Thymus (tissue), 11 donors: ENCODE measurements around the gene C1orf116. TPM values are rescaled to one million over a fixed set of nuclear protein-coding genes. Genes with fewer than 3 reads are reported as not detected.
"Not testable (repeated sequence)": the region's sequence is repeated elsewhere in the genome, so short reads cannot be mapped to it uniquely, and the experiment has no call there.

ENCODE experiments used
- DNase-seq, 9 donors: peaks; one replicate each; pipeline ENCODE4 v3.0.0-alpha.2; 2013; ENCODE audit warnings: low spot score in 9 of 9, low read depth in 6 of 9, missing footprints in 1 of 9
- H3K27ac ChIP-seq, 2 donors: one replicate each; pipeline ENCODE4 v1.5.1; 2013; ENCODE audit warnings: control low read depth in 1 of 2, low read depth in 1 of 2, low read length in 1 of 2, mild to moderate bottlenecking in 1 of 2, moderate library complexity in 1 of 2
- H3K27me3 ChIP-seq, 2 donors: one replicate each; pipeline ENCODE4 v1.5.1; 2013; ENCODE audit warnings: low read length in 1 of 2; ENCODE audit not compliant: control insufficient read depth in 2 of 2, insufficient read depth in 1 of 2
- H3K36me3 ChIP-seq, 2 donors: one replicate each; pipeline ENCODE4 v1.5.1; 2013; ENCODE audit warnings: low read length in 1 of 2, mild to moderate bottlenecking in 1 of 2, moderate library complexity in 1 of 2; ENCODE audit not compliant: control insufficient read depth in 2 of 2, insufficient read depth in 2 of 2
- H3K4me1 ChIP-seq, 2 donors: one replicate each; pipeline ENCODE4 v1.5.1; 2013; ENCODE audit warnings: low read length in 2 of 2; ENCODE audit not compliant: control insufficient read depth in 2 of 2, insufficient read depth in 2 of 2
- H3K4me3 ChIP-seq, 2 donors: one replicate each; pipeline ENCODE4 v1.5.1; 2013; ENCODE audit warnings: low read length in 2 of 2, control low read depth in 1 of 2, mild to moderate bottlenecking in 1 of 2
- H3K9me3 ChIP-seq, 2 donors: one replicate each; pipeline ENCODE4 v1.5.1; 2013; ENCODE audit warnings: low read length in 1 of 2, mild to moderate bottlenecking in 1 of 2; ENCODE audit not compliant: control insufficient read depth in 2 of 2, insufficient read depth in 1 of 2
- WGBS: extraction: QIAGEN DNeasy Blood & Tissue Kit; methylation state at CpG from one replicate; pipeline ENCODE4 v1.1.7; 2013; 5-methylcytosine and 5-hydroxymethylcytosine counted together
- polyA plus RNA-seq: library from polyadenylated mRNA; stranded (reverse); fragments of 200-250 nt; gene quantifications from one replicate; pipeline ENCODE4 v1.2.3, GENCODE V29; 2013
- total RNA-seq: library from RNA; stranded (reverse); fragments of 120-200 nt; gene quantifications from one replicate; pipeline ENCODE4 v1.2.4, GENCODE V29; 2013
- donor health status: healthy.

C1orf116 gene
- total and polyA plus RNA-seq, 2 donors: 0.05 to 0.98 TPM

GRCh38 chr1:207045453-207045852, 12.9 kb upstream of the C1orf116 start:
- peaks cover 0 to 3% of the 10 kb centered on the region in 2 donors for H3K4me1 ChIP-seq
- H3K9me3 ChIP-seq: no peaks in the 10 kb centered on the region
- 96% methylated on average over 2 of the region's 2 CpGs for WGBS
- DNase-seq: no peak
- H3K27ac ChIP-seq: no peak overlapping the region
- H3K36me3 ChIP-seq: peaks cover 4 to 29% of the 10 kb centered on the region in 2 donors
- no peaks in the 10 kb centered on the region for H3K27me3 ChIP-seq
- no peak overlapping the region for H3K4me3 ChIP-seq

- not testable (repeated sequence) for H3K4me1 ChIP-seq, H3K9me3 ChIP-seq, H3K27me3 ChIP-seq, DNase-seq, H3K4me3 ChIP-seq, H3K36me3 ChIP-seq, H3K27ac ChIP-seq
- WGBS: 94% methylated on average over 2 of the region's 2 CpGs
Measured at GRCh38 chr1:207041397-207041796, 8.8 kb upstream of the C1orf116 start.

DNA sequence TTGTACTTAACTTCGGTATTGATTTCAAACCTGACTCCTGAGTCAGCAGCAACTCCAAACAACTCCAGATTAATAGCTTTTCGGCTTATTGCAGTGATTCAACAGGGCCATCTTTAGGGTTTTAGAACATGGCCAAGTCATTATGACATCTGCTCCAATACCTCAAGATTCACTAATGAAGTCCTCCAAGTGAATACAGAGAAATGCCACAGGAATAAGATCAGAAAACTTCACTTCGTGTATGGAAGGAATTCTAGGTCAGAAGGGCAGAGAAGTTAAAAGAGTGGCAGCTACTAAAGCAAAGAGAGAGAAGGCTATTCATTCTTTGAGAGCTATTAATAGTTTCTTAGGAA, 7.6 kb upstream of the C1orf116 start:
- DNase-seq: no peak
- Histone ChIP-seq H3K4me1 (no peaks in the 10 kb centered on the region), H3K36me3 (peaks cover 0 to 4% of the 10 kb centered on the region in 2 donors), H3K4me3 (no peak overlapping the region), H3K9me3 (no peaks in the 10 kb centered on the region), H3K27me3 (no peaks in the 10 kb centered on the region), H3K27ac (no peak overlapping the region)
- WGBS: 94% methylated on average over 3 of the region's 3 CpGs

GRCh38 chr1:207039380-207040180, 7.0 kb upstream of the C1orf116 start:
- no peak for DNase-seq
- Histone ChIP-seq H3K27ac (no peak overlapping the region), H3K4me1 (no peaks in the 10 kb centered on the region), H3K27me3 (no peaks in the 10 kb centered on the region), H3K4me3 (no peak overlapping the region), H3K9me3 (no peaks in the 10 kb centered on the region), H3K36me3 (peaks cover 0 to 4% of the 10 kb centered on the region in 2 donors)
- 98% methylated on average over 4 of the region's 4 CpGs for WGBS

- WGBS: 100% methylated on average over 1 of the region's 1 CpG
- Histone ChIP-seq H3K27ac (no peak overlapping the region), H3K27me3 (no peaks in the 10 kb centered on the region), H3K9me3 (no peaks in the 10 kb centered on the region), H3K4me1 (no peaks in the 10 kb centered on the region), H3K36me3 (no peaks in the 10 kb centered on the region), H3K4me3 (no peak overlapping the region)
- DNase-seq: no peak
Measured at GRCh38 chr1:207036865-207037264, 4.3 kb upstream of the C1orf116 start.

- Histone ChIP-seq H3K27me3 (no peaks in the 10 kb centered on the region), H3K27ac (no peak overlapping the region), H3K36me3 (no peaks in the 10 kb centered on the region), H3K4me1 (no peaks in the 10 kb centered on the region), H3K4me3 (no peak overlapping the region), H3K9me3 (no peaks in the 10 kb centered on the region)
- no peak for DNase-seq
- WGBS: 84% methylated on average over 4 of the region's 4 CpGs
Measured at GRCh38 chr1:207035877-207036551, 3.5 kb upstream of the C1orf116 start.

GRCh38 chr1:207034998-207035397, 2.4 kb upstream of the C1orf116 start:
- H3K36me3 ChIP-seq: no peaks in the 10 kb centered on the region
- H3K4me1 ChIP-seq: no peaks in the 10 kb centered on the region
- no peak for DNase-seq
- no peaks in the 10 kb centered on the region for H3K27me3 ChIP-seq
- H3K4me3 ChIP-seq: no peak overlapping the region
- H3K9me3 ChIP-seq: no peaks in the 10 kb centered on the region
- H3K27ac ChIP-seq: no peak overlapping the region

- no peak for DNase-seq
- H3K9me3 ChIP-seq: no peaks in the 10 kb centered on the region
- WGBS: 98% methylated on average over 1 of the region's 1 CpG
- no peak overlapping the region for H3K4me3 ChIP-seq
- no peaks in the 10 kb centered on the region for H3K4me1 ChIP-seq
- no peaks in the 10 kb centered on the region for H3K27me3 ChIP-seq
- H3K36me3 ChIP-seq: no peaks in the 10 kb centered on the region
- no peak overlapping the region for H3K27ac ChIP-seq
Measured at GRCh38 chr1:207034208-207034607, 1.7 kb upstream of the C1orf116 start.

DNA sequence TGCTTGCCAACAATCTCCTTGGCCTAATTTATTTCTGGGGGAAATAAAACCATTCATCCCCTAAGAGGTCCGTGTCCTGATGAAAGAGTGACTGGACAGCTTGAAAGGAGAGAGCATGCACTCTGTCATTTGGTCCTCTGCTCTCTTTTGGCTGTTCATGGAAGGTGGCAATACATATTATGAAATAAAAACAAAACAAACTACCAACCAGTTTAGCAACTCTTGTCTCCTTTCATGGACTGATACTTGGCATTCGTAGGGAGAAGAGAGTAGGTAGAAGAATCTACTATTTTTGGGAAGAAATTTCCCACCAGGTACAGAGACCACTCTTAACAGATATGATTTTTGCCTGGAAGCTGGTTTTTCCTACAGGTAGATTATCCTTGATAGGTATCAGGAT, 746 bp upstream of the C1orf116 start:
- no peaks in the 10 kb centered on the region for H3K4me1 ChIP-seq
- H3K27ac ChIP-seq: no peak overlapping the region
- no peaks in the 10 kb centered on the region for H3K27me3 ChIP-seq
- no peak overlapping the region for H3K4me3 ChIP-seq
- 95% methylated on average over 2 of the region's 2 CpGs for WGBS
- H3K36me3 ChIP-seq: no peaks in the 10 kb centered on the region
- no peaks in the 10 kb centered on the region for H3K9me3 ChIP-seq
- no peak for DNase-seq
